Stimulated activated naive B cell treated with anti-CD40 and anti-IgM and Interleukin-4, amounts not matched to agents 10 μg/mL and 1 μg/mL and 100 μg/mL, for 72 hours (primary cell): ENCODE results near the gene SLC35A2.
A peak's percentile ranks its signal among the peaks of the same experiment; 100 is the strongest.

ENCODE experiments used
- ATAC-seq, 2 donors: fragments of 150-1000 bp; cut with Tn5 transposase; replicated peaks; 2 replicates each; pipeline ENCODE4 v1.10.0; 2021; ENCODE audit warnings: moderate library complexity in 1 of 2
- DNase-seq: peaks from one replicate; pipeline ENCODE4 v3.0.0; 2021
- H3K27ac Mint-ChIP-seq: one replicate; pipeline ENCODE4 v1.8.0; 2022; ENCODE audit warnings: mild to moderate bottlenecking, mixed read lengths
- H3K27me3 Mint-ChIP-seq, 2 donors: one replicate each; pipeline ENCODE4 v1.8.0; 2022; ENCODE audit warnings: mixed read lengths in 2 of 2
- H3K36me3 Mint-ChIP-seq, 2 donors: one replicate each; pipeline ENCODE4 v1.8.0; 2022; ENCODE audit warnings: mixed read lengths in 2 of 2, mild to moderate bottlenecking in 1 of 2
- H3K4me1 Mint-ChIP-seq, 2 donors: one replicate each; pipeline ENCODE4 v1.8.0; 2022; ENCODE audit warnings: mixed read lengths in 2 of 2, mild to moderate bottlenecking in 1 of 2
- H3K4me3 Mint-ChIP-seq, 2 donors: one replicate each; pipeline ENCODE4 v1.8.0; 2022; ENCODE audit warnings: mild to moderate bottlenecking in 2 of 2, mixed read lengths in 2 of 2, moderate library complexity in 1 of 2
- H3K9me3 Mint-ChIP-seq, 2 donors: one replicate each; pipeline ENCODE4 v1.8.0; 2022; ENCODE audit warnings: mixed read lengths in 2 of 2, mild to moderate bottlenecking in 1 of 2

SLC35A2 gene

GRCh38 chrX:48902776-48903175, 8.7 kb downstream of the SLC35A2 start:
- Mint-ChIP-seq H3K36me3 (peaks cover 12 to 19% of the 10 kb centered on the region in 2 donors), H3K27ac (no peak overlapping the region), H3K4me3 (no peak overlapping the region), H3K4me1 (no peaks in the 10 kb centered on the region), H3K9me3 (no peaks in the 10 kb centered on the region), H3K27me3 (peaks cover 0 to 5% of the 10 kb centered on the region in 2 donors)
- ATAC-seq (no peak), DNase-seq (no peak)

- Mint-ChIP-seq H3K4me3 (no peak overlapping the region), H3K27ac (peak overlapping the region; percentile 38), H3K36me3 (peaks cover 12 to 20% of the 10 kb centered on the region in 2 donors), H3K4me1 (no peaks in the 10 kb centered on the region), H3K9me3 (no peaks in the 10 kb centered on the region), H3K27me3 (peaks cover 0 to 5% of the 10 kb centered on the region in 2 donors)
- DNase-seq, result no peak
- no peak for ATAC-seq
Observed at GRCh38 chrX:48902135-48902534, 9.3 kb downstream of the SLC35A2 start.

- no peak for DNase-seq
- no peak overlapping the region for H3K4me3 Mint-ChIP-seq
- H3K27me3 Mint-ChIP-seq, result peaks cover 0 to 5% of the 10 kb centered on the region in 2 donors
- peaks cover 0 to 7% of the 10 kb centered on the region in 2 donors for H3K4me1 Mint-ChIP-seq
- H3K9me3 Mint-ChIP-seq, result no peaks in the 10 kb centered on the region
- H3K36me3 Mint-ChIP-seq, result peaks cover 12 to 20% of the 10 kb centered on the region in 2 donors
- no peak for ATAC-seq
- peak overlapping the region; percentile 4 for H3K27ac Mint-ChIP-seq
Observed at GRCh38 chrX:48901069-48901468, 10.4 kb downstream of the SLC35A2 start.

GRCh38 chrX:48899078-48899410, 12.4 kb downstream of the SLC35A2 start:
- no peak for ATAC-seq
- Mint-ChIP-seq H3K27ac (peak overlapping the region; percentile 20), H3K27me3 (peaks cover 0 to 5% of the 10 kb centered on the region in 2 donors), H3K9me3 (no peaks in the 10 kb centered on the region), H3K36me3 (peaks cover 12 to 19% of the 10 kb centered on the region in 2 donors), H3K4me1 (peaks cover 0 to 14% of the 10 kb centered on the region in 2 donors), H3K4me3 (peak overlapping the region in 1 of 2 donors; percentile 32)
- no peak for DNase-seq

- peak within 1 kb of the TSS; percentile 97 for H3K27ac Mint-ChIP-seq
- ATAC-seq (peak; percentile 90 to 92), DNase-seq (peak; percentile 85)
- H3K27me3 Mint-ChIP-seq, result peaks cover 0 to 5% of the 10 kb centered on the region in 2 donors
- H3K4me1 Mint-ChIP-seq, result peaks cover 0 to 14% of the 10 kb centered on the region in 2 donors
- H3K4me3 Mint-ChIP-seq, result peak within 1 kb of the TSS; percentile 93 to 94
- H3K9me3 Mint-ChIP-seq, result no peaks in the 10 kb centered on the region
- peaks cover 11 to 19% of the 10 kb centered on the region in 2 donors for H3K36me3 Mint-ChIP-seq
Observed at GRCh38 chrX:48897625-48898306, 13.7 kb downstream of the SLC35A2 start, which contains the start of the genes PQBP1 and TIMM17B. PQBP1 (plus strand) TSS chrX:48897930; CDS start chrX:48898510, 580 bp downstream. TIMM17B (minus strand) TSS chrX:48897768; CDS start chrX:48897749, 19 bp downstream.

- H3K4me3 Mint-ChIP-seq, result peak overlapping the region; percentile 93 to 94
- peaks cover 0 to 4% of the 10 kb centered on the region in 2 donors for H3K27me3 Mint-ChIP-seq
- peak overlapping the region; percentile 97 for H3K27ac Mint-ChIP-seq
- peaks cover 0 to 14% of the 10 kb centered on the region in 2 donors for H3K4me1 Mint-ChIP-seq
- H3K36me3 Mint-ChIP-seq, result peaks cover 8 to 16% of the 10 kb centered on the region in 2 donors
- ATAC-seq (peak; percentile 20 to 38), DNase-seq (peak; percentile 42)
- H3K9me3 Mint-ChIP-seq, result no peaks in the 10 kb centered on the region
Observed at GRCh38 chrX:48897157-48897624, 14.3 kb downstream of the SLC35A2 start.

- ATAC-seq (no peak), DNase-seq (no peak)
- no peaks in the 10 kb centered on the region for H3K27me3 Mint-ChIP-seq
Observed at GRCh38 chrX:48896611-48897011, 14.8 kb downstream of the SLC35A2 start.

GRCh38 chrX:48894891-48895290, 16.6 kb downstream of the SLC35A2 start:
- H3K9me3 Mint-ChIP-seq, result no peaks in the 10 kb centered on the region
- no peak overlapping the region for H3K4me3 Mint-ChIP-seq
- no peak for ATAC-seq
- DNase-seq, result no peak
- H3K4me1 Mint-ChIP-seq, result peaks cover 7 to 26% of the 10 kb centered on the region in 2 donors
- peak overlapping the region; percentile 49 for H3K27ac Mint-ChIP-seq
- H3K27me3 Mint-ChIP-seq, result peaks cover 0 to 4% of the 10 kb centered on the region in 2 donors
- H3K36me3 Mint-ChIP-seq, result peaks cover 0 to 10% of the 10 kb centered on the region in 2 donors

More at GRCh38 chrX:48896611-48897011, 14.8 kb downstream of the SLC35A2 start:
- Mint-ChIP-seq H3K27ac (peak overlapping the region; percentile 97), H3K9me3 (no peaks in the 10 kb centered on the region), H3K36me3 (peaks cover 3 to 11% of the 10 kb centered on the region in 2 donors), H3K4me1 (peaks cover 0 to 14% of the 10 kb centered on the region in 2 donors), H3K4me3 (peak overlapping the region; percentile 93 to 94)

GRCh38 chrX:48893556-48894348, 17.7 kb downstream of the SLC35A2 start:
- H3K27me3 Mint-ChIP-seq, result peaks cover 0 to 4% of the 10 kb centered on the region in 2 donors
- no peaks in the 10 kb centered on the region for H3K9me3 Mint-ChIP-seq
- H3K4me3 Mint-ChIP-seq, result no peak overlapping the region
- no peak for DNase-seq
- ATAC-seq, result no peak
- H3K27ac Mint-ChIP-seq, result no peak overlapping the region
- peaks cover 0 to 10% of the 10 kb centered on the region in 2 donors for H3K36me3 Mint-ChIP-seq
- H3K4me1 Mint-ChIP-seq, result peaks cover 7 to 26% of the 10 kb centered on the region in 2 donors

- ATAC-seq (no peak), DNase-seq (no peak)
- H3K36me3 Mint-ChIP-seq, result peaks cover 0 to 10% of the 10 kb centered on the region in 2 donors
- H3K4me1 Mint-ChIP-seq, result peaks cover 7 to 26% of the 10 kb centered on the region in 2 donors
- H3K27me3 Mint-ChIP-seq, result peaks cover 0 to 4% of the 10 kb centered on the region in 2 donors
- H3K9me3 Mint-ChIP-seq, result no peaks in the 10 kb centered on the region
- no peak overlapping the region for H3K27ac Mint-ChIP-seq
- H3K4me3 Mint-ChIP-seq, result no peak overlapping the region
Observed at GRCh38 chrX:48892896-48893295, 18.6 kb downstream of the SLC35A2 start.

- peak; percentile 88 to 90 for ATAC-seq
- H3K4me1 Mint-ChIP-seq, result peaks cover 7 to 25% of the 10 kb centered on the region in 2 donors
- DNase-seq, result peak; percentile 74
- no peaks in the 10 kb centered on the region for H3K9me3 Mint-ChIP-seq
- peak overlapping the region; percentile 26 for H3K27ac Mint-ChIP-seq
- peaks cover 0 to 8% of the 10 kb centered on the region in 2 donors for H3K36me3 Mint-ChIP-seq
- H3K4me3 Mint-ChIP-seq, result peak overlapping the region; percentile 70 to 81
- H3K27me3 Mint-ChIP-seq, result peaks cover 0 to 4% of the 10 kb centered on the region in 2 donors
Observed at GRCh38 chrX:48891402-48892288, 19.8 kb downstream of the SLC35A2 start.

GRCh38 chrX:48890934-48891401, 20.5 kb downstream of the SLC35A2 start:
- H3K27me3 Mint-ChIP-seq, result peaks cover 0 to 4% of the 10 kb centered on the region in 2 donors
- DNase-seq (no peak), ATAC-seq (peak; percentile 59 to 60)
- peaks cover 7 to 19% of the 10 kb centered on the region in 2 donors for H3K4me1 Mint-ChIP-seq
- peak overlapping the region; percentile 73 to 81 for H3K4me3 Mint-ChIP-seq
- peaks cover 0 to 8% of the 10 kb centered on the region in 2 donors for H3K36me3 Mint-ChIP-seq
- peak overlapping the region; percentile 21 for H3K27ac Mint-ChIP-seq
- no peaks in the 10 kb centered on the region for H3K9me3 Mint-ChIP-seq

- H3K27me3 Mint-ChIP-seq, result peaks cover 0 to 4% of the 10 kb centered on the region in 2 donors
- ATAC-seq (peak; percentile 11 to 15), DNase-seq (no peak)
Observed at GRCh38 chrX:48890296-48890925, 21.0 kb downstream of the SLC35A2 start.

More at GRCh38 chrX:48890296-48890925, 21.0 kb downstream of the SLC35A2 start:
- H3K36me3 Mint-ChIP-seq, result peaks cover 0 to 8% of the 10 kb centered on the region in 2 donors
- peak overlapping the region; percentile 73 to 81 for H3K4me3 Mint-ChIP-seq
- peaks cover 7 to 17% of the 10 kb centered on the region in 2 donors for H3K4me1 Mint-ChIP-seq
- H3K9me3 Mint-ChIP-seq, result no peaks in the 10 kb centered on the region
- peak overlapping the region; percentile 21 for H3K27ac Mint-ChIP-seq
